ENCODE measurements around the gene IL3.

- no peak for TF ChIP-seq ZBTB1 (CRISPR knock-in tag; IDR thresholded peaks at IDR 0.05; ENCODE audit: borderline replicate concordance, low read depth)
- TF ChIP-seq, protein P1, sequence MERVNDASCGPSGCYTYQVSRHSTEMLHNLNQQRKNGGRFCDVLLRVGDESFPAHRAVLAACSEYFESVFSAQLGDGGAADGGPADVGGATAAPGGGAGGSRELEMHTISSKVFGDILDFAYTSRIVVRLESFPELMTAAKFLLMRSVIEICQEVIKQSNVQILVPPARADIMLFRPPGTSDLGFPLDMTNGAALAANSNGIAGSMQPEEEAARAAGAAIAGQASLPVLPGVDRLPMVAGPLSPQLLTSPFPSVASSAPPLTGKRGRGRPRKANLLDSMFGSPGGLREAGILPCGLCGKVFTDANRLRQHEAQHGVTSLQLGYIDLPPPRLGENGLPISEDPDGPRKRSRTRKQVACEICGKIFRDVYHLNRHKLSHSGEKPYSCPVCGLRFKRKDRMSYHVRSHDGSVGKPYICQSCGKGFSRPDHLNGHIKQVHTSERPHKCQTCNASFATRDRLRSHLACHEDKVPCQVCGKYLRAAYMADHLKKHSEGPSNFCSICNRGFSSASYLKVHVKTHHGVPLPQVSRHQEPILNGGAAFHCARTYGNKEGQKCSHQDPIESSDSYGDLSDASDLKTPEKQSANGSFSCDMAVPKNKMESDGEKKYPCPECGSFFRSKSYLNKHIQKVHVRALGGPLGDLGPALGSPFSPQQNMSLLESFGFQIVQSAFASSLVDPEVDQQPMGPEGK (CRISPR knock-in tag; IDR thresholded peaks at IDR 0.05; ENCODE audit: borderline replicate concordance) = no peak
- no peak for TF ChIP-seq KDM1A (IDR thresholded peaks at IDR 0.05)
- TF ChIP-seq TAF1 (IDR thresholded peaks at IDR 0.05; ENCODE audit: control insufficient read depth, extremely low read depth, insufficient read depth, low read length, severe bottlenecking) = no peak
- TF ChIP-seq ZNF780A (CRISPR knock-in tag; IDR thresholded peaks at IDR 0.05) = no peak
- no peak for TF ChIP-seq SIX5 (IDR thresholded peaks at IDR 0.05; ENCODE audit: borderline replicate concordance in 1 of 2, insufficient read depth in 1 of 2, low read depth in 1 of 2, low read length in 2 of 2)
- TF ChIP-seq ZFP1 (CRISPR knock-in tag; IDR thresholded peaks at IDR 0.05) = no peak
Measured at GRCh38 chr5:132027027-132027426, 33.4 kb upstream of the IL3 start.

All from K562 (cell line).